Transverse colon (tissue), 3 donors: Measurements from ENCODE around the gene ARNT2.

Experiments
- POLR2A ChIP-seq: fragments of 450-650 bp; IDR thresholded peaks from one replicate; pipeline ENCODE4 v1.6.1; 2016; ENCODE audit warnings: antibody characterized with exemption, mild to moderate bottlenecking, moderate library complexity
- TF ChIP-seq, protein P1 (sequence below), 5 experiments: fragments of 200-600 bp in 3 of 5; fragments of 450-650 bp in 2 of 5; sonication (generic) in 3 of 5; IDR thresholded peaks; 1 replicate in 2 of 5; 2 replicates in 3 of 5; pipeline ENCODE4 v1.5.1; 2016 to 2017; ENCODE audit warnings: antibody characterized with exemption in 5 of 5, inconsistent platforms in 3 of 5, mild to moderate bottlenecking in 2 of 5, moderate library complexity in 1 of 5

DNA sequence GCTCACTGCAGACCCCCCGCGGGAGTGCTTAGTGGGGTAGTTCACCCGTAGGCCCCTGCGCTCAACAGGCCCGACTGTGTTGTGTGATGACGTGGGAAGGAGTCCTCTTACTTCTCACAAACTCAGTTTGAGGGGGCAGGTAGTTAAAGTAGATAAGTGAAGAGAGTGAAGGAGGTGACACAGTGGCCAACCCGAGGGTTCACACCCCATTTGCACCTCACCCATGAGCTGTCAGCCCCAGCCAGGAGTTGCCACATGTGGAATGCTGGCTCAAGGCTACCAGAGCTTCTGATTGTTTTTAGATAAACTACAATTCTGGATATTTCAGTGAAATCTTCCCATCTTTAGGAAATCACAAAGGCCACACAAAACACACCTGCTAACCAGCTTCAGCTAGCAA is 226.8 kb downstream of the ARNT2 start:
- TF ChIP-seq, protein P1, sequence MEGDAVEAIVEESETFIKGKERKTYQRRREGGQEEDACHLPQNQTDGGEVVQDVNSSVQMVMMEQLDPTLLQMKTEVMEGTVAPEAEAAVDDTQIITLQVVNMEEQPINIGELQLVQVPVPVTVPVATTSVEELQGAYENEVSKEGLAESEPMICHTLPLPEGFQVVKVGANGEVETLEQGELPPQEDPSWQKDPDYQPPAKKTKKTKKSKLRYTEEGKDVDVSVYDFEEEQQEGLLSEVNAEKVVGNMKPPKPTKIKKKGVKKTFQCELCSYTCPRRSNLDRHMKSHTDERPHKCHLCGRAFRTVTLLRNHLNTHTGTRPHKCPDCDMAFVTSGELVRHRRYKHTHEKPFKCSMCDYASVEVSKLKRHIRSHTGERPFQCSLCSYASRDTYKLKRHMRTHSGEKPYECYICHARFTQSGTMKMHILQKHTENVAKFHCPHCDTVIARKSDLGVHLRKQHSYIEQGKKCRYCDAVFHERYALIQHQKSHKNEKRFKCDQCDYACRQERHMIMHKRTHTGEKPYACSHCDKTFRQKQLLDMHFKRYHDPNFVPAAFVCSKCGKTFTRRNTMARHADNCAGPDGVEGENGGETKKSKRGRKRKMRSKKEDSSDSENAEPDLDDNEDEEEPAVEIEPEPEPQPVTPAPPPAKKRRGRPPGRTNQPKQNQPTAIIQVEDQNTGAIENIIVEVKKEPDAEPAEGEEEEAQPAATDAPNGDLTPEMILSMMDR (IDR thresholded peaks at IDR 0.05) = no peak
- no peak for TF ChIP-seq POLR2A
